ENCODE results near the gene GTPBP10. TPM values are rescaled to one million over a fixed set of nuclear protein-coding genes. Genes with fewer than 3 reads are reported as not detected.
A peak's percentile ranks its signal among the peaks of the same experiment; 100 is the strongest.

GTPBP10 gene
- total and polyA plus RNA-seq, 9 of the 15 experiments (the other 6 are each of a cell fraction or from before 2014, with no cell fraction given), result 34.6 to 89.8 (median 76.4) TPM

DNA sequence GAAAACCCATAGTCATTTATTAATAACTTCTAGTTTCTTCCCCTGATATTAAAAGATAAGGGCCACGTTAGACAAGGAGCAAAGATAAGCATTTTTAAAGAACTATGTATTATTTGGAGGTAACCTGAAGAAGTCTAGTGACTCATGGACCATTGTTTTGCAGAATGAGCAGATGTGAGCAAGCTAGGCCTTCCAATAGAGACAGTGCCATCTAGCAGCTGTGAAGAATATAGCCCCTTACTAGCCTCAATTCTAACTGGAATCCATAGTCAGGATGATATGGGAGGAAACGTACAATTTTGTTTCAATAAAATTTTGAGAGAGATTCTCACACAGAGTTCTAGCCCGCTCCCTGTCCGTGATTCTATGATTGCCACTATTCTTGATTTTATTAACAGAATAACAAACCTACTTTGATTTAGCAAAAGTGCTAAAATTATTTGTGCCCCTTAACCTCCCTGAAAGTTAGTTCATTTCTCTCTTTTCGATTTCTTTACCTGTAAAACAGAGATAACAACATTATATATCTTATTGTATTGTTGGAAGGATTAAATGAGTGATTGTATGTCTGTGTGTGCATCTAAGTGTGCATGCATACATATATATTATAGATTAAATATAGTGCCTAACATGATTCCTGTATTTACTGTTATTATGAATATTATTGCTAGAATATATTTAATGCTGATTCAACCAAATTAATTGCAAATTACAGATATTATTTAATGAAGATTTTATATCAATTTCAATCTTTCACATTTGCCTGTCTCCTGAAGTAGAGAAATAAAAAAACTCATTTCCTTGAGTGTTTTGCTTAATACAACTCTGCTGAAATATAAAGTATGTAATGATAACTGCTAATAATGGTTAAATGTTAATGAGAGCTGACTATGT is 48.1 kb upstream of the GTPBP10 start:
- Histone ChIP-seq H3K27ac (ENCODE audit: extremely low read depth, low read depth, low read length) (no peak overlapping the region), H3K9me3 (replicated peaks; ENCODE audit: control insufficient read depth, insufficient read depth, low read depth, low read length) (no peaks in the 10 kb centered on the region), H4K20me1 (replicated peaks; ENCODE audit: control insufficient read depth, insufficient read depth, low read length) (no peaks in the 10 kb centered on the region), H2AFZ (ENCODE audit: low read depth, low read length) (no peak overlapping the region), H3K4me2 (ENCODE audit: insufficient read depth, low read length) (no peak overlapping the region), H3K79me2 (ENCODE audit: control insufficient read depth, insufficient read depth, low read length) (no peaks in the 10 kb centered on the region), H3K27me3 (ENCODE audit: control insufficient read depth in 2 of 2, insufficient read depth in 2 of 2, low read length in 2 of 2) (no peaks in the 10 kb centered on the region), H3K9me1 (ENCODE audit: control insufficient read depth, insufficient read depth, low read length) (no peaks in the 10 kb centered on the region), H3K4me1 (replicated peaks in 1 of 2; ENCODE audit: control insufficient read depth in 2 of 2, insufficient read depth in 2 of 2, low read length in 2 of 2) (no peaks in the 10 kb centered on the region), H3K9ac (ENCODE audit: insufficient read depth in 1 of 2, low read depth in 2 of 2, low read length in 2 of 2) (no peak overlapping the region), H3K36me3 (ENCODE audit: control insufficient read depth, insufficient read depth, low read length) (no peaks in the 10 kb centered on the region), H3K4me3 (no peak overlapping the region)
- WGBS (ENCODE audit: insufficient coverage, low coverage, missing lambda C conversion rate), result 0% methylated on average over 5 of the region's 5 CpGs
- no TSS peak for BruUV-seq (replicated peaks)
- ChIA-PET CTCF (ENCODE audit: low intra/inter-chr PET ratio) (no interaction called here), POLR2A (no interaction called here)
- peak; percentile 94 for FAIRE-seq
- in situ Hi-C loops (cut with MboI), result no loop called here
- peak; percentile 99 for ATAC-seq
- intact Hi-C loops (cut with micrococcal nuclease), result loop anchor here (1.0 kb wide), 1 partner anchor 144 kb away; the partner anchor contains the start of gene STEAP1
- DNase-seq (ENCODE audit: extremely low read depth in 1 of 4, low spot score in 3 of 4), result peak in 3 of 4 experiments; percentile 13 to 52 (median 50)
- TF ChIP-seq FOXJ2 (tag; IDR thresholded peaks at IDR 0.05) (no peak), REST (IDR thresholded peaks at IDR 0.05; ENCODE audit: borderline replicate concordance) (0 out of 2 replicates have a peak, but pooled peaks have one; percentile 21), REST (CRISPR knock-in tag; IDR thresholded peaks at IDR 0.05; ENCODE audit: low read depth) (no peak), SMC3 (conservative IDR thresholded peaks at IDR 0.05; ENCODE audit: insufficient read depth, low read depth, low read length) (peak; percentile 56), CTCF (IDR thresholded peaks at IDR 0.05 in 2 of 3, conservative IDR thresholded peaks at IDR 0.05 in 1 of 3; ENCODE audit: insufficient read depth in 2 of 3, low read depth in 1 of 3, low read length in 3 of 3) (peak; percentile 56 to 78 (median 72)), ZNF253 (CRISPR knock-in tag; conservative IDR thresholded peaks at IDR 0.05) (no peak), ZNF316 (IDR thresholded peaks at IDR 0.05) (peak; percentile 86), C11orf30 (IDR thresholded peaks at IDR 0.05; ENCODE audit: low read depth) (peak; percentile 60; the same call in 1 of the 2 replicates), RAD21 (CRISPR knock-in tag; conservative IDR thresholded peaks at IDR 0.05 in 1 of 2, IDR thresholded peaks at IDR 0.05 in 1 of 2) (peak; percentile 50 to 69; a peak in 3 of 4 replicates)
